Measurements from ENCODE around the gene HTR3D. TPM values are rescaled to one million over a fixed set of nuclear protein-coding genes. Genes with fewer than 3 reads are reported as not detected.
A peak's percentile ranks its signal among the peaks of the same experiment; 100 is the strongest.
"Not testable (repeated sequence)": the region's sequence is repeated elsewhere in the genome, so short reads cannot be mapped to it uniquely, and the experiment has no call there.

Gene HTR3D
- not detected for total RNA-seq

GRCh38 chr3:184031187-184031792 lies at the start of gene HTR3D:
Gene HTR3D (plus strand): TSS chr3:184031742. CDS start chr3:184031742, 0 bp downstream.
- DNase-seq (ENCODE audit: low spot score) (no peak), ATAC-seq (no peak)

- ATAC-seq = no peak
- no peak for DNase-seq (ENCODE audit: low spot score)
Measured at GRCh38 chr3:183981990-183982644, 49.4 kb upstream of the HTR3D start.

GRCh38 chr3:183984127-183984740 lies 47.3 kb upstream of the HTR3D start:
- ATAC-seq = no peak
- DNase-seq (ENCODE audit: low spot score) = no peak

GRCh38 chr3:183984749-183985729 lies 46.5 kb upstream of the HTR3D start:
- ATAC-seq (peak; percentile 82), DNase-seq (ENCODE audit: low spot score) (no peak)

- ATAC-seq (no peak), DNase-seq (ENCODE audit: low spot score) (no peak)
Measured at GRCh38 chr3:183987000-183987600, 44.4 kb upstream of the HTR3D start.

- peak; percentile 92 for ATAC-seq
- peak; percentile 60 for DNase-seq (ENCODE audit: low spot score)
Measured at GRCh38 chr3:183988216-183988790, 43.2 kb upstream of the HTR3D start.

- no peak for ATAC-seq
- no peak for DNase-seq (ENCODE audit: low spot score)
Measured at GRCh38 chr3:183991403-183991802, 40.1 kb upstream of the HTR3D start.

- DNase-seq (ENCODE audit: low spot score) (no peak), ATAC-seq (no peak)
Measured at GRCh38 chr3:184001761-184002160, 29.8 kb upstream of the HTR3D start.

- no peak for ATAC-seq
- no peak for DNase-seq (ENCODE audit: low spot score)
Measured at GRCh38 chr3:184002469-184002868, 29.1 kb upstream of the HTR3D start.

GRCh38 chr3:184003187-184003967 lies 28.2 kb upstream of the HTR3D start:
- no peak for ATAC-seq
- no peak for DNase-seq (ENCODE audit: low spot score)

GRCh38 chr3:184004476-184004875 lies 27.1 kb upstream of the HTR3D start:
- ATAC-seq (peak; percentile 61), DNase-seq (ENCODE audit: low spot score) (no peak)

GRCh38 chr3:184005941-184006507 lies 25.5 kb upstream of the HTR3D start:
- ATAC-seq (peak; percentile 41), DNase-seq (ENCODE audit: low spot score) (no peak)

- not testable (repeated sequence) for ATAC-seq; DNase-seq (ENCODE audit: low spot score)
Measured at GRCh38 chr3:184007143-184007813, 24.3 kb upstream of the HTR3D start.

- no peak for DNase-seq (ENCODE audit: low spot score)
- ATAC-seq = no peak
Measured at GRCh38 chr3:184008161-184008560, 23.4 kb upstream of the HTR3D start.

- ATAC-seq (no peak), DNase-seq (ENCODE audit: low spot score) (no peak)
Measured at GRCh38 chr3:184011230-184011876, 20.2 kb upstream of the HTR3D start.

GRCh38 chr3:184011937-184012889 lies 19.3 kb upstream of the HTR3D start:
- ATAC-seq (no peak), DNase-seq (ENCODE audit: low spot score) (no peak)
